K562 (cell line): ENCODE data around the gene PLA2G2C. TPM values are rescaled to one million over a fixed set of nuclear protein-coding genes. Genes with fewer than 3 reads are reported as not detected.

ENCODE experiments used
- ATF7 ChIP-seq: fragments of 450-650 bp; IDR thresholded peaks from 2 replicates; pipeline ENCODE4 v1.7.1; 2014; ENCODE audit warnings: mild to moderate bottlenecking, moderate library complexity
- CBFA2T2 ChIP-seq: fragments of 450-650 bp; conservative IDR thresholded peaks from 2 replicates; pipeline ENCODE4 v1.6.1; 2017; ENCODE audit warnings: mild to moderate bottlenecking
- CBFB ChIP-seq: sonication (generic); formaldehyde crosslinking; IDR thresholded peaks from 2 replicates; pipeline ENCODE4 v1.4.0; 2020; ENCODE audit warnings: mild to moderate bottlenecking, missing genetic modification reagents
- CTBP1 ChIP-seq: fragments of 450-650 bp; IDR thresholded peaks from 2 replicates; pipeline ENCODE4 v1.6.1; 2016; ENCODE audit warnings: borderline replicate concordance
- ETV1 ChIP-seq: fragments of 450-650 bp; conservative IDR thresholded peaks from 2 replicates; pipeline ENCODE4 v1.6.1; 2016; ENCODE audit warnings: missing genetic modification characterization, control low read depth, low read depth, missing compliant biosample characterization
- PBX2 ChIP-seq, 2 experiments: IDR thresholded peaks in 1 of 2; conservative IDR thresholded peaks in 1 of 2; 2 replicates each; pipeline ENCODE4 v1.6.1; 2016; ENCODE audit warnings: low read depth in 2 of 2, mild to moderate bottlenecking in 1 of 2, missing compliant biosample characterization in 1 of 2, missing genetic modification characterization in 1 of 2, moderate library complexity in 1 of 2
- RB1 ChIP-seq: fragments of 450-650 bp; IDR thresholded peaks from 2 replicates; pipeline ENCODE4 v1.6.1; 2017; ENCODE audit warnings: low read depth, mild to moderate bottlenecking
- RBM22 ChIP-seq: fragments of 200-400 bp; formaldehyde crosslinking; IDR thresholded peaks from 2 replicates; pipeline ENCODE4 v1.6.1; 2018; ENCODE audit warnings: low read length, low read depth; ENCODE audit not compliant: poor library complexity, severe bottlenecking
- TAF7 ChIP-seq: fragments of 450-650 bp; IDR thresholded peaks from 2 replicates; pipeline ENCODE4 v1.6.1; 2016; ENCODE audit warnings: missing genetic modification characterization, missing compliant biosample characterization
- YY1 ChIP-seq, 3 experiments: IDR thresholded peaks; 2 replicates each; pipeline ENCODE4 v1.6.1; 2011; ENCODE audit warnings: low read length in 2 of 3, mild to moderate bottlenecking in 2 of 3, moderate library complexity in 2 of 3, borderline replicate concordance in 1 of 3, control low read depth in 1 of 3, low read depth in 1 of 3; ENCODE audit not compliant: insufficient read depth in 3 of 3, insufficient replicate concordance in 2 of 3, control insufficient read depth in 1 of 3, insufficient read length in 1 of 3; ENCODE audit errors: extremely low read depth in 1 of 3
- ZBTB12 ChIP-seq: fragments of 250-450 bp; sonication (Bioruptor Pico); IDR thresholded peaks from 2 replicates; pipeline ENCODE4 v1.4.0; 2020
- ZNF140 ChIP-seq: fragments of 250-450 bp; sonication (Bioruptor Pico); IDR thresholded peaks from 2 replicates; pipeline ENCODE4 v1.8.0; 2021; ENCODE audit warnings: moderate library complexity, mild to moderate bottlenecking, inconsistent platforms
- ZNF551 ChIP-seq: fragments of 250-450 bp; sonication (Bioruptor Pico); IDR thresholded peaks from 2 replicates; pipeline ENCODE4 v1.5.0; 2021; ENCODE audit warnings: mild to moderate bottlenecking, moderate library complexity
- ZNF586 ChIP-seq: fragments of 450-650 bp; formaldehyde crosslinking; conservative IDR thresholded peaks from 2 replicates; pipeline ENCODE4 v1.4.0; 2020; ENCODE audit warnings: mild to moderate bottlenecking, moderate library complexity
- ZNF592 ChIP-seq: fragments of 450-650 bp; IDR thresholded peaks from 2 replicates; pipeline ENCODE4 v1.6.1; 2017; ENCODE audit warnings: antibody characterized with exemption, mild to moderate bottlenecking
- ZNF644 ChIP-seq: fragments of 200-800 bp; sonication (Bioruptor generic); IDR thresholded peaks from 2 replicates; pipeline ENCODE4 v1.6.1; 2016; ENCODE audit warnings: low read depth, missing genetic modification characterization, missing compliant biosample characterization
- polyA plus RNA-seq, 8 experiments: library from polyadenylated mRNA; depleted of rRNA in 4 of 8; stranded (reverse) in 5 of 8; unstranded in 3 of 8; fragments of >200 nt; fragmentation: Nextera tagmentation in 2 of 8; fragmentation: Illumina TruSeq in 1 of 8; extraction: Ambion mirVana in 2 of 8; extraction: Trizol in 1 of 8; gene quantifications; 2 replicates each; pipeline versions ENCODE4 v1.2.1 to v1.2.3, GENCODE V29; 2011 to 2014; ENCODE audit warnings: inconsistent platforms in 1 of 8, missing spikeins in 1 of 8
- total RNA-seq, 7 experiments: library from RNA; depleted of rRNA in 6 of 7; stranded (reverse); fragments of >200 nt in 6 of 7; fragmentation: Illumina TruSeq in 2 of 7; extraction: Trizol in 2 of 7; gene quantifications; 2 replicates each; pipeline versions ENCODE4 v1.2.1 to v1.2.3, GENCODE V29; 2011 to 2021; ENCODE audit warnings: low replicate concordance in 1 of 7

Gene PLA2G2C
- total and polyA plus RNA-seq, 9 of the 15 experiments (the other 6 are each of a cell fraction or from before 2014, with no cell fraction given) = 0.14 to 0.49 (median 0.21) TPM

GRCh38 chr1:20194757-20195461 is 8.6 kb upstream of the PLA2G2C start (continued):
- TF ChIP-seq ZNF551 = no peak
- TF ChIP-seq ZNF586 (CRISPR knock-in tag) = no peak
- TF ChIP-seq ETV1 (tag) = 0 out of 2 replicates have a peak, but pooled peaks have one; percentile 8
- 0 out of 2 replicates have a peak, but pooled peaks have one; percentile 21 for TF ChIP-seq ZNF644 (tag)
- no peak for TF ChIP-seq PBX2 (CRISPR knock-in tag; IDR thresholded peaks at IDR 0.05; ENCODE audit: low read depth)
- no peak; the same call in 1 of the 2 replicates for TF ChIP-seq PBX2 (tag; conservative IDR thresholded peaks at IDR 0.05; ENCODE audit: low read depth)
- TF ChIP-seq CTBP1 = peak; percentile 39; the same call in 1 of the 2 replicates
- peak in 2 of 3 experiments; percentile 33 to 54 for TF ChIP-seq YY1 (IDR thresholded peaks at IDR 0.05; ENCODE audit: borderline replicate concordance in 1 of 3, control insufficient read depth in 1 of 3, extremely low read depth in 1 of 3, insufficient read depth in 3 of 3, insufficient read length in 1 of 3, insufficient replicate concordance in 2 of 3, low read depth in 1 of 3, low read length in 2 of 3)
- no peak for TF ChIP-seq RBM22
- no peak for TF ChIP-seq TAF7 (tag)
- TF ChIP-seq RB1 = 0 out of 2 replicates have a peak, but pooled peaks have one; percentile 23
- TF ChIP-seq ATF7 = peak; percentile 23; the same call in 1 of the 2 replicates
- TF ChIP-seq CBFA2T2 = no peak
- TF ChIP-seq ZNF592 = peak; percentile 89
- TF ChIP-seq ZBTB12 (CRISPR knock-in tag) = no peak
- TF ChIP-seq CBFB (CRISPR knock-in tag) = no peak
- no peak for TF ChIP-seq ZNF140
